Measurements from ENCODE around the gene DNAH2.

DNAH2 gene

DNA sequence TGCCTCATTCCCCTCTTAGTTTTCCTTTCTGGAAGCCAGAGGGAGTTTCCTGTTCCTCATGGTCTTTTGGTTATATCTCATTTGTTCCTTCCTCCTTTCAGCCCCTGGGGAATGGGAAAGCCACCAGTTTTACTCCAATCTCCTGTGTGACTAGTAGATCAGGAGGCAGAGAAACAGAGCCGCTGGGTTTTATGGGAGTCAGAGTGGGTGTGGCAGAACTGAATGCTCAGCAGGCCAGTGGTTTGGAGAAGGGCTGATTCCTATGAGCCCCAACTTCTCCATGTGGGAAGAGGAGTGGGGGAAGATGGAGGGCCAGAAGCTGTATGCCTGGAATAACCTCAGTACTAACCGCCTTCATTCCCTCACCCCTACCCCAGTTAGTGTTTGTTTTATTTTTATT lies 4.1 kb downstream of the DNAH2 start:
- no peak for DNase-seq (ENCODE audit: low read depth)

DNA sequence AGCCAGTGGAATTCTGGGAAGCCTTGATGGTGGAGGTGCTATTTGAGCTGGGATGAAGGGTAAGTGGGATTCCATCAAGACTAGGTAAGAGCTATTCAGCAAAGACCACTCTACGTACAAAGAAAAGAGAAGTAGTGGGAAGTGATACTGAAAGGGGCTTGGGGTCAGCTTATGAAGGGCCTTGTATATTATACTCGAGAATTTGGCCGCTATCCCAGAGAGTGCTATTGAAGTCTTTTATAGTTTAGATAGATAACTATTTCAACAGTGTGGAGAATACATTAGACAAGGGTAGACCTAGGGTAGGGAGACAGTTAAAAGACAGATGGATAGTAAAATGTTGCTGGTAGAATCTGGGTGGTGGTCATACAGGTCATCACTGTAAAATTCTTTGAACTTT lies 10.3 kb downstream of the DNAH2 start:
- no peak overlapping the region for H3K4me3 ChIP-seq (ENCODE audit: control insufficient read depth, low read depth, low read length)
- TF ChIP-seq, protein P1, sequence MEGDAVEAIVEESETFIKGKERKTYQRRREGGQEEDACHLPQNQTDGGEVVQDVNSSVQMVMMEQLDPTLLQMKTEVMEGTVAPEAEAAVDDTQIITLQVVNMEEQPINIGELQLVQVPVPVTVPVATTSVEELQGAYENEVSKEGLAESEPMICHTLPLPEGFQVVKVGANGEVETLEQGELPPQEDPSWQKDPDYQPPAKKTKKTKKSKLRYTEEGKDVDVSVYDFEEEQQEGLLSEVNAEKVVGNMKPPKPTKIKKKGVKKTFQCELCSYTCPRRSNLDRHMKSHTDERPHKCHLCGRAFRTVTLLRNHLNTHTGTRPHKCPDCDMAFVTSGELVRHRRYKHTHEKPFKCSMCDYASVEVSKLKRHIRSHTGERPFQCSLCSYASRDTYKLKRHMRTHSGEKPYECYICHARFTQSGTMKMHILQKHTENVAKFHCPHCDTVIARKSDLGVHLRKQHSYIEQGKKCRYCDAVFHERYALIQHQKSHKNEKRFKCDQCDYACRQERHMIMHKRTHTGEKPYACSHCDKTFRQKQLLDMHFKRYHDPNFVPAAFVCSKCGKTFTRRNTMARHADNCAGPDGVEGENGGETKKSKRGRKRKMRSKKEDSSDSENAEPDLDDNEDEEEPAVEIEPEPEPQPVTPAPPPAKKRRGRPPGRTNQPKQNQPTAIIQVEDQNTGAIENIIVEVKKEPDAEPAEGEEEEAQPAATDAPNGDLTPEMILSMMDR (conservative IDR thresholded peaks at IDR 0.05; ENCODE audit: control insufficient read depth, insufficient read depth, low read depth, low read length), result no peak
- DNase-seq (ENCODE audit: low read depth), result no peak

More for the DNA sequence above, 4.1 kb downstream of the DNAH2 start:
- H3K4me3 ChIP-seq (ENCODE audit: control insufficient read depth, low read depth, low read length), result no peak overlapping the region
- TF ChIP-seq, protein P1 (conservative IDR thresholded peaks at IDR 0.05; ENCODE audit: control insufficient read depth, insufficient read depth, low read depth, low read length), result no peak

DNA sequence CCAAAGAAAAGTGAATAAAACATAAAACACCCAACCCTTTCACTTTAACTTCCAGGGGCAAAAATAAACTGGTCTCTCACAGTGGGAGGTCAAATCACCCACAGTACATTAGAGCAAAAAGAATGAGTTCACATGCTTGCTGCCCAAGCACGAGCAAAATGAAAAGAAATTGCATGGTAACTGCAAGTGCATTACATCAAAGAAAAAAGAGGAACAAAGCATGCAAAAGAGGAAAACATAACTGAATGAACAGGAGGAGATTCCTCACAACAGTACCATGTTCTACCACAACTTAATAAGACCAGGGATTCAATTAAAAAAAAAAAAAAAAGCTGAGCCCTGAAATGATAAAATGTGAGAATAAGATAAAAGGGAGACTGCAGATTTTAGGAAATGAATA lies 12.3 kb downstream of the DNAH2 start:
- DNase-seq (ENCODE audit: low read depth), result no peak
- TF ChIP-seq, protein P1 (conservative IDR thresholded peaks at IDR 0.05; ENCODE audit: control insufficient read depth, insufficient read depth, low read depth, low read length), result no peak
- H3K4me3 ChIP-seq (ENCODE audit: control insufficient read depth, low read depth, low read length), result no peak overlapping the region

DNA sequence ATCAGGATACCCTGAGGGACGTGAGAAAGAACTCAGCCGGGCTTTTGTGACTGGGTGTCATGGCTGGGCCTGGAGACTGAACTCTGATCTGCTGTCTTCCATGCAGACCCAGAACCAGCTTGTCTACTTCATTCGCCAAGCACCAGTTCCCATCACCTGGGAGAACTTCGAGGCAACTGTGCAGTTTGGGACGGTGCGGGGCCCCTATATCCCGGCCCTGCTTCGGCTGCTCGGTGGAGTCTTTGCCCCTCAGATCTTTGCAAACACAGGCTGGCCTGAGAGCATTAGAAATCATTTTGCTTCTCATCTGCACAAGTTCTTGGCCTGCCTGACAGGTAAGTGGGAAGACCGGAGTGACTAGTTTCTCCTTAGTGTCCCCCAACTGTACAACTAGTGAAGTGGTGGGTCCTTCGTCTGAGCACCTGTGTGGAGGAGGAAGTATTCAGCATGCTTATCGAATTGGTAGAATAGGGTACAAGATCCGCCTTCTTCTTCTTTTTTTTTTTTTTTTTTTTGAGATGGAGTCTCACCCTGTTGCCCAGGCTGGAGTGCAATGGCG lies 15.5 kb downstream of the DNAH2 start:
- no peak overlapping the region for H3K4me3 ChIP-seq (ENCODE audit: control insufficient read depth, low read depth, low read length)
- TF ChIP-seq, protein P1 (conservative IDR thresholded peaks at IDR 0.05; ENCODE audit: control insufficient read depth, insufficient read depth, low read depth, low read length), result no peak
- DNase-seq (ENCODE audit: low read depth), result no peak

DNA sequence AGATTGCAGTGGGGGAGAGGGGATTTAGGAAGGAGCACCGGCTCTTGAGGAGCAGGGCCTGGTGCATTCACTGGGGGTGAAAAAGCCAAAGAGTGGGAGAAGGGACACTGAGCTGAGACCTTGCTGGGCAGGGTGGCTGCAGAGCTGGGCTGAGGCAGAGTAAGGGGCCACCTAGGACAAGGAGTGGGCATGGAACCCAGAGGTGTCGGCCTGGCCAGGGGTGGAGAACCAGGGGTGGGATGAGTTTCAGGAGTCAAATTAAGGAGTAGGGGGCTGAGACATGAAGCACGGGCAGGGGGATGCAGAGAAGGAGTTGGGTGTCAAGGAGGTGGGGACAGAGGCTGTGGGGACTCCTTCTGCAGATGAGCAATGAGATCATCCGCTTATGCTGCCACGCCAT lies 20.1 kb downstream of the DNAH2 start:
- no peak overlapping the region for H3K4me3 ChIP-seq (ENCODE audit: control insufficient read depth, low read depth, low read length)
- TF ChIP-seq, protein P1 (conservative IDR thresholded peaks at IDR 0.05; ENCODE audit: control insufficient read depth, insufficient read depth, low read depth, low read length), result no peak
- DNase-seq (ENCODE audit: low read depth), result no peak

DNA sequence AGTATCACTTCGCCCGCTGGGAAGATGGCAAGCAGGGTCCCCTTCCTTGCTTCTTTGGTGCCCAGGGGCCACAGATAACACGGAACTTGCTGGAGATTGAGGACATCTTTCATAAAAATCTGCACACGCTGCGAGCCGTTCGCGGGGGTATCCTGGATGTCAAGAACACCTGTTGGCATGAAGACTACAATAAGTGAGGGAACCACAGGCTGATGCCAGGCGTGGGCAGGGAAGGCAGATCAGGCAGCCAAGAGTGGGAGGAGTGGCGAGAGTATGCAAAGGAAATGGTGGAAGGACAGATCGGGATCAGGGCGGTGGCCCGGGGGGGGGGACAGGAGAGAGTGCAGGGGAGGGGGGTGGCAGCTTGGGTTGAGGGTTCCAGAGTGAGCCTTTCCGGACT lies 22.2 kb downstream of the DNAH2 start:
- DNase-seq (ENCODE audit: low read depth), result no peak
- TF ChIP-seq, protein P1 (conservative IDR thresholded peaks at IDR 0.05; ENCODE audit: control insufficient read depth, insufficient read depth, low read depth, low read length), result no peak
- H3K4me3 ChIP-seq (ENCODE audit: control insufficient read depth, low read depth, low read length), result no peak overlapping the region

DNA sequence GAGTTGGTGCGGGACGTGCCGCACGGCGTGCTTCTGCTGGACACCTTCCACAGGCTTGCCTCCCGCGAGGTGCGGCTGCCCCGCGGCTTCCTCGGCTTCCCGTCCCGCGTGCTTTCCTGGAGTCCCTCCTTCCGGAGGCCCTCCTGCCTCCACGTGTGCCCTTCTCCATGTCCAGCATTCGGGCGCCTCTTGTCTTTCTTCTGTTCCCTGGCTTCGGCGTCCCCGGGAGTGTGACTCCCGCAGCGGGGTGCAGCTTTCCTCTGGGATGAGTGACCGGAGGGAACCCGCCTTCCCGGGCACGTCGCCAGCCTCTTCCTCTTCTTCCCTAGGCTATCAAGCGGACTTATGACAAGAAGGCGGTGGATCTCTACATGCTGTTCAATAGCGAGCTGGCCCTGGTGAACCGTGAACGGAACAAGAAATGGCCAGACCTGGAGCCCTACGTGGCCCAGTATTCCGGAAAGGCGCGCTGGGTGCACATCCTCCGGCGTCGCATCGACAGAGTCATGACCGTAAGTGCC lies 23.0 kb downstream of the DNAH2 start:
- no peak overlapping the region for H3K4me3 ChIP-seq (ENCODE audit: control insufficient read depth, low read depth, low read length)
- DNase-seq (ENCODE audit: low read depth), result no peak
- TF ChIP-seq, protein P1 (conservative IDR thresholded peaks at IDR 0.05; ENCODE audit: control insufficient read depth, insufficient read depth, low read depth, low read length), result no peak
